MM.1S (cell line): ENCODE data around the gene MAGI1.

ENCODE experiments used
- DNase-seq: peaks from one replicate; pipeline ENCODE4 v3.0.0-alpha.2; 2015
- H2AFZ ChIP-seq: fragments of 300-600 bp; sonication (generic); 2 replicates; pipeline ENCODE4 v1.6.0; 2016; ENCODE audit warnings: antibody characterized with exemption, low read length
- H3F3A ChIP-seq: fragments of 300-600 bp; sonication (generic); 2 replicates; pipeline ENCODE4 v1.6.1; 2016; ENCODE audit warnings: mild to moderate bottlenecking, antibody characterized with exemption, low read length, moderate library complexity, mixed read lengths; ENCODE audit not compliant: insufficient read depth
- H3K27ac ChIP-seq: fragments of 300-600 bp; sonication (generic); 2 replicates; pipeline ENCODE4 v1.5.1; 2016; ENCODE audit warnings: mild to moderate bottlenecking, low read length
- H3K27me3 ChIP-seq: fragments of 300-600 bp; sonication (generic); replicated peaks from 2 replicates; pipeline ENCODE4 v1.6.0; 2016; ENCODE audit warnings: low read length; ENCODE audit not compliant: insufficient read depth
- H3K36me3 ChIP-seq: fragments of 300-600 bp; sonication (generic); replicated peaks from 2 replicates; pipeline ENCODE4 v1.6.1; 2016; ENCODE audit warnings: mild to moderate bottlenecking, low read length, mixed read lengths; ENCODE audit not compliant: insufficient read depth
- H3K4me1 ChIP-seq: fragments of 300-600 bp; sonication (generic); 2 replicates; pipeline ENCODE4 v1.6.1; 2016; ENCODE audit warnings: low read length, mixed read lengths
- H3K4me2 ChIP-seq: fragments of 300-600 bp; sonication (generic); 2 replicates; pipeline ENCODE4 v1.6.0; 2016; ENCODE audit warnings: low read depth, low read length
- H3K4me3 ChIP-seq: fragments of 300-600 bp; sonication (generic); 2 replicates; pipeline ENCODE4 v1.5.1; 2016; ENCODE audit warnings: low read length, mixed read lengths
- H3K79me2 ChIP-seq: fragments of 300-600 bp; sonication (generic); 2 replicates; pipeline ENCODE4 v1.6.1; 2016; ENCODE audit warnings: mixed run types, low read length, mixed read lengths
- H3K9ac ChIP-seq: fragments of 300-600 bp; sonication (generic); 2 replicates; pipeline ENCODE4 v1.6.1; 2016; ENCODE audit warnings: low read length, mixed read lengths
- H3K9me2 ChIP-seq: fragments of 300-600 bp; sonication (generic); replicated peaks from 2 replicates; pipeline ENCODE4 v1.6.1; 2016; ENCODE audit warnings: mild to moderate bottlenecking, low read length, mixed read lengths; ENCODE audit not compliant: insufficient read depth
- H3K9me3 ChIP-seq: fragments of 300-600 bp; sonication (generic); replicated peaks from 2 replicates; pipeline ENCODE4 v1.6.1; 2016; ENCODE audit warnings: mild to moderate bottlenecking, low read length, mixed read lengths; ENCODE audit not compliant: insufficient read depth
- H4K20me1 ChIP-seq: fragments of 300-600 bp; sonication (generic); 2 replicates; pipeline ENCODE4 v1.6.1; 2016; ENCODE audit warnings: mild to moderate bottlenecking, low read length, moderate library complexity, mixed read lengths; ENCODE audit not compliant: insufficient read depth
- EZH2 ChIP-seq: fragments of 300-600 bp; sonication (generic); optimal IDR thresholded peaks from 2 replicates; pipeline ENCODE3; 2017; ENCODE audit warnings: low read depth, mild to moderate bottlenecking, antibody characterized with exemption, low read length, mixed read lengths
- EZH2phosphoT487 ChIP-seq: fragments of 300-600 bp; sonication (generic); IDR thresholded peaks from 2 replicates; pipeline ENCODE4 v1.6.1; 2018; ENCODE audit warnings: antibody characterized with exemption, low read length
- TF ChIP-seq, protein P1 (sequence below): fragments of 300-600 bp; sonication (generic); IDR thresholded peaks from 2 replicates; pipeline ENCODE4 v1.5.1; 2016; ENCODE audit warnings: antibody characterized with exemption, low read length, mixed read lengths

Gene MAGI1

GRCh38 chr3:65703026-65703425 is 335.7 kb downstream of the MAGI1 start:
- Histone ChIP-seq H3F3A (no peaks in the 10 kb centered on the region), H4K20me1 (no peaks in the 10 kb centered on the region), H3K4me1 (no peaks in the 10 kb centered on the region), H3K4me2 (no peak overlapping the region), H3K9me2 (no peaks in the 10 kb centered on the region), H3K4me3 (no peak overlapping the region), H3K79me2 (no peaks in the 10 kb centered on the region), H3K9me3 (no peaks in the 10 kb centered on the region), H2AFZ (no peak overlapping the region), H3K9ac (no peak overlapping the region), H3K27ac (no peak overlapping the region), H3K27me3 (no peaks in the 10 kb centered on the region), H3K36me3 (no peaks in the 10 kb centered on the region)
- TF ChIP-seq, protein P1, sequence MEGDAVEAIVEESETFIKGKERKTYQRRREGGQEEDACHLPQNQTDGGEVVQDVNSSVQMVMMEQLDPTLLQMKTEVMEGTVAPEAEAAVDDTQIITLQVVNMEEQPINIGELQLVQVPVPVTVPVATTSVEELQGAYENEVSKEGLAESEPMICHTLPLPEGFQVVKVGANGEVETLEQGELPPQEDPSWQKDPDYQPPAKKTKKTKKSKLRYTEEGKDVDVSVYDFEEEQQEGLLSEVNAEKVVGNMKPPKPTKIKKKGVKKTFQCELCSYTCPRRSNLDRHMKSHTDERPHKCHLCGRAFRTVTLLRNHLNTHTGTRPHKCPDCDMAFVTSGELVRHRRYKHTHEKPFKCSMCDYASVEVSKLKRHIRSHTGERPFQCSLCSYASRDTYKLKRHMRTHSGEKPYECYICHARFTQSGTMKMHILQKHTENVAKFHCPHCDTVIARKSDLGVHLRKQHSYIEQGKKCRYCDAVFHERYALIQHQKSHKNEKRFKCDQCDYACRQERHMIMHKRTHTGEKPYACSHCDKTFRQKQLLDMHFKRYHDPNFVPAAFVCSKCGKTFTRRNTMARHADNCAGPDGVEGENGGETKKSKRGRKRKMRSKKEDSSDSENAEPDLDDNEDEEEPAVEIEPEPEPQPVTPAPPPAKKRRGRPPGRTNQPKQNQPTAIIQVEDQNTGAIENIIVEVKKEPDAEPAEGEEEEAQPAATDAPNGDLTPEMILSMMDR = no peak
- no peak for TF ChIP-seq EZH2
- TF ChIP-seq EZH2phosphoT487 = no peak
- no peak for DNase-seq

DNA sequence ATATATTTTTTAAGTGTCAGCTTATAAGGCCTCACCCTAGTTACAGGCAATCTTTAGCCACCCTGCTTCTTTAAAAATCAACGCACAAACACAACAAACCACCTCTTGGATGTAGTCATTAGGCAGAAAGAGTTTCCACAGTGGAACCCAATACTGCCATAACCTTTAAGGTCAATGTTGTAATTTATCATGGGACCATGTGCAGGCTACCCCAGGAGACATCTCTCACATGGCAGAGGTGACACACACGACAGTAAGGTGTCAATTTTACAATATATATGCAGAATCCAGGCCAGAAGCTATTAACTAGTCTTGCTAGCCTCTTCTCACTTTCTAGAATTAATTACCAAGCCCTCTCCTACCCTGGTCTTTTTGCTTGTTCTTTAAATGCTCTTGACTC is 336.5 kb downstream of the MAGI1 start:
- H3K9me2 ChIP-seq = no peaks in the 10 kb centered on the region
- no peak overlapping the region for H3K4me2 ChIP-seq
- no peaks in the 10 kb centered on the region for H3F3A ChIP-seq
- H3K27ac ChIP-seq = no peak overlapping the region
- no peaks in the 10 kb centered on the region for H4K20me1 ChIP-seq
- H3K27me3 ChIP-seq = no peaks in the 10 kb centered on the region
- no peaks in the 10 kb centered on the region for H3K4me1 ChIP-seq
- no peaks in the 10 kb centered on the region for H3K36me3 ChIP-seq
- no peak overlapping the region for H3K9ac ChIP-seq
- DNase-seq = no peak
- H3K4me3 ChIP-seq = no peak overlapping the region
- H2AFZ ChIP-seq = no peak overlapping the region
- H3K9me3 ChIP-seq = no peaks in the 10 kb centered on the region
- TF ChIP-seq EZH2phosphoT487 = no peak
- H3K79me2 ChIP-seq = no peaks in the 10 kb centered on the region

DNA sequence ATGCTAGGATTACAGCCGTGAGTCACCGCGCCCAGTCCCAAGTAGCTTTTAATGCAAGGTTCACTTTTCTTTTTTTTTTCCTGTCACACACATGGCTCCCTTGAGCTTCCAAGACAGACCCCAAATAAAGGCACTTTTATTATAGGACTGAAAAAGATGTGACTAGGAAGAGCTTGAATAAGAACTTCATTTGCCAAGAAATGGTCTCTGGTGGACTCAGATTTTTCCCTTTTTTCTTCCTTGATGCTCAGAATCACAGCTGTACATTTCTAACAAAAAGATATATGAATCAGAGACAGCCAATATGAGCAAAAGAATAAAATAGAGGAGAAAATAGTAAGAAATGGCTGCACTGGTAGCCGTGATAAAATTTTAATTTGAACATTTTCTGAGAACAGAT is 337.2 kb downstream of the MAGI1 start:
- no peaks in the 10 kb centered on the region for H3K9me2 ChIP-seq
- TF ChIP-seq EZH2 (no peak), EZH2phosphoT487 (no peak)
- TF ChIP-seq, protein P1 = no peak
- no peaks in the 10 kb centered on the region for H3K36me3 ChIP-seq
- no peaks in the 10 kb centered on the region for H3K79me2 ChIP-seq
- no peaks in the 10 kb centered on the region for H3K9me3 ChIP-seq
- H3K4me2 ChIP-seq = no peak overlapping the region
- H3F3A ChIP-seq = no peaks in the 10 kb centered on the region
- H4K20me1 ChIP-seq = no peaks in the 10 kb centered on the region
- no peak for DNase-seq
- H3K27ac ChIP-seq = no peak overlapping the region
- H3K4me3 ChIP-seq = no peak overlapping the region
- H3K4me1 ChIP-seq = no peaks in the 10 kb centered on the region
- no peak overlapping the region for H3K9ac ChIP-seq
- no peaks in the 10 kb centered on the region for H3K27me3 ChIP-seq
- H2AFZ ChIP-seq = no peak overlapping the region

GRCh38 chr3:65689436-65689835 is 349.3 kb downstream of the MAGI1 start:
- DNase-seq = no peak
- no peaks in the 10 kb centered on the region for H3K4me1 ChIP-seq
- H3K4me3 ChIP-seq = no peak overlapping the region
- no peaks in the 10 kb centered on the region for H4K20me1 ChIP-seq
- no peak overlapping the region for H3K4me2 ChIP-seq
- H2AFZ ChIP-seq = no peak overlapping the region
- no peaks in the 10 kb centered on the region for H3K27me3 ChIP-seq
- H3K79me2 ChIP-seq = no peaks in the 10 kb centered on the region
- no peak overlapping the region for H3K27ac ChIP-seq
- H3K9ac ChIP-seq = no peak overlapping the region
- no peaks in the 10 kb centered on the region for H3K9me3 ChIP-seq
- H3F3A ChIP-seq = no peaks in the 10 kb centered on the region
- no peaks in the 10 kb centered on the region for H3K36me3 ChIP-seq
- no peaks in the 10 kb centered on the region for H3K9me2 ChIP-seq
- TF ChIP-seq, protein P1 = no peak
- TF ChIP-seq EZH2phosphoT487 = no peak
- no peak for TF ChIP-seq EZH2
